ENCODE results near the gene TCP11L2.

Gene TCP11L2

DNA sequence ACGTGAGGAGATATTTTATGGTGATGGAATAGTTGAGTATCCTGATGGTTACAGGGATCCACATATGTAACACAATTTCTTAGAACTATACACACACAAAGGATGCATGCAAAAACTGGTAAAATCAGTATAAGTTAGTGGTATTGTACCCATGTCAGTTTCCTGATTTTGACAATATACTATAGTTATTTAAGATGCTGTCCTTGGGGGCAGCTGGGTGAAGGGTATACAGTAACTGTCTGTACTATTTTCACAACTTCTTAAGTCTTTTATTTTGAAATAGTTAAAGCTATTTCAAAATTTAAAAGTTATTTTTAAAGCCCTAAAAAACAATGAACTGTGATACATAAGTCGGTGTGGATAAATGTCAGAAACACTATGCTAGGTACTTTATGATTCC lies 30.5 kb downstream of the TCP11L2 start:
- no peaks in the 10 kb centered on the region for H3K27me3 ChIP-seq
- peaks cover 41 to 43% of the 10 kb centered on the region in 2 experiments for H3K4me1 ChIP-seq (ENCODE audit: control insufficient read depth in 1 of 2, insufficient read depth in 1 of 2, low read depth in 1 of 2, low read length in 1 of 2)
- H3K9me3 ChIP-seq = no peaks in the 10 kb centered on the region
- peaks cover 84% of the 10 kb centered on the region for H3K36me3 ChIP-seq
- no peak overlapping the region for H3K4me3 ChIP-seq (ENCODE audit: low read depth in 1 of 2, low read length in 1 of 2)
- TF ChIP-seq, protein P1, sequence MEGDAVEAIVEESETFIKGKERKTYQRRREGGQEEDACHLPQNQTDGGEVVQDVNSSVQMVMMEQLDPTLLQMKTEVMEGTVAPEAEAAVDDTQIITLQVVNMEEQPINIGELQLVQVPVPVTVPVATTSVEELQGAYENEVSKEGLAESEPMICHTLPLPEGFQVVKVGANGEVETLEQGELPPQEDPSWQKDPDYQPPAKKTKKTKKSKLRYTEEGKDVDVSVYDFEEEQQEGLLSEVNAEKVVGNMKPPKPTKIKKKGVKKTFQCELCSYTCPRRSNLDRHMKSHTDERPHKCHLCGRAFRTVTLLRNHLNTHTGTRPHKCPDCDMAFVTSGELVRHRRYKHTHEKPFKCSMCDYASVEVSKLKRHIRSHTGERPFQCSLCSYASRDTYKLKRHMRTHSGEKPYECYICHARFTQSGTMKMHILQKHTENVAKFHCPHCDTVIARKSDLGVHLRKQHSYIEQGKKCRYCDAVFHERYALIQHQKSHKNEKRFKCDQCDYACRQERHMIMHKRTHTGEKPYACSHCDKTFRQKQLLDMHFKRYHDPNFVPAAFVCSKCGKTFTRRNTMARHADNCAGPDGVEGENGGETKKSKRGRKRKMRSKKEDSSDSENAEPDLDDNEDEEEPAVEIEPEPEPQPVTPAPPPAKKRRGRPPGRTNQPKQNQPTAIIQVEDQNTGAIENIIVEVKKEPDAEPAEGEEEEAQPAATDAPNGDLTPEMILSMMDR (IDR thresholded peaks at IDR 0.05) = no peak
- peak overlapping the region; percentile 13 for H3K27ac ChIP-seq

DNA sequence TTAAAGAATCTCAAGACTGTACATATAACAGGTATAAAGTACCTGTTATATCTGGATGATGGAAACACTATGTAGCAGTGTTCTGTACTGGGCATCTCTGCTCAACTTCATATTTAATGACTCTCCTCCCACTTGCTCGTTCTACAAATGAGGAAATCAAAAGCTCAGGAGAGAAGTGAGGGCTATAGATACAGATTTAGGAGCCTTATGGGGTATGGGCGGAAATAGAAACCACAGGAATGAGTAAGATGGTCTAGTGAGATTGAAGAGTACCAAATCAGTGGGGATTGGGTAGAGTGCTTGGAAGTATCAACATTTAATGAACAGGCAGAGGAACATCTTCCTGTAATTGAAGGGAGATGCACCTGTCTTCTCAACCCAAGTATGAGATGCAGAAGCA lies 31.2 kb downstream of the TCP11L2 start:
- Histone ChIP-seq H3K27ac (peak overlapping the region; percentile 14), H3K36me3 (peaks cover 84% of the 10 kb centered on the region), H3K4me1 (ENCODE audit: control insufficient read depth in 1 of 2, insufficient read depth in 1 of 2, low read depth in 1 of 2, low read length in 1 of 2) (peaks cover 39 to 41% of the 10 kb centered on the region in 2 experiments), H3K27me3 (no peaks in the 10 kb centered on the region), H3K4me3 (ENCODE audit: low read depth in 1 of 2, low read length in 1 of 2) (no peak overlapping the region), H3K9me3 (no peaks in the 10 kb centered on the region)
- TF ChIP-seq, protein P1 (IDR thresholded peaks at IDR 0.05) = no peak

DNA sequence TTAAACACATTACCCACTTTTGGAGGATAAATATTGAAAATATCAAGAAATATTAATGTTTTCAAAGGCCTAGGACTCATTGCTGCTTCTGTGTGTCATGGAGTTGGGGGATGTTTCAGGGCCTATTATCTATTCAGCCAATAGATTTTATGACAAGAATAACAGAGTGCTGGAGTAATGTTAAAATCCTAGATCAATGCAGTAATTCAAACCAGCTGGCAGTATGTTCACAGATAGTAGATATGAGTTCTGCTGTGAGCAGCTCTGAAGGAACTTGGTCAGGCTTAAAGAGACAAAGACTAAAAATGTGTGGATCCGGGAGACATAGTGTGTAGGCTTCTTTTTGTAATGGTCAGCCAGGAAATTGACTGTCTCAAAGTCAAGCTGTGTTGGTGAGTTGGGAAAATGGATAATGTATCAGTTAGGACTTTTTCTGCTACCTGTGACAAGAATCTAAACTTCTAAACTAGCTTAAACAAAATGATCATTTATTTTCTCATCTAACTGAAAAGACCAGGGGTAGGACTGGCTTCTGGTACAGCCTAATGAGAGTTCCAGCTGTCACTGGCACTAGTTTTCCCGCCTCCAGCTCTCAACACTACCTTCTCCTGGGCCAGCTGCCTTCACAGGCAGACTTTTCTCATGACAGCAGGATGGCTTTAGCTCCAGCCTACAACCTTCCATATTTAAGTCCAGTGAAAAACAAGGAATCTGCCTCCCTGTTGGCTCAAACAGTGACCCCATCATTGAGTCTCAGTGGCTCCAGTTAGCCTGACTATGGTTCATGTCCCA lies 38.7 kb downstream of the TCP11L2 start:
- Histone ChIP-seq H3K9me3 (no peaks in the 10 kb centered on the region), H3K27me3 (no peaks in the 10 kb centered on the region), H3K4me1 (ENCODE audit: control insufficient read depth in 1 of 2, insufficient read depth in 1 of 2, low read depth in 1 of 2, low read length in 1 of 2) (peaks cover 8 to 10% of the 10 kb centered on the region in 2 experiments), H3K36me3 (peaks cover 97% of the 10 kb centered on the region), H3K4me3 (ENCODE audit: low read depth in 1 of 2, low read length in 1 of 2) (no peak overlapping the region), H3K27ac (peak overlapping the region; percentile 2)
- TF ChIP-seq, protein P1 (IDR thresholded peaks at IDR 0.05) = no peak

DNA sequence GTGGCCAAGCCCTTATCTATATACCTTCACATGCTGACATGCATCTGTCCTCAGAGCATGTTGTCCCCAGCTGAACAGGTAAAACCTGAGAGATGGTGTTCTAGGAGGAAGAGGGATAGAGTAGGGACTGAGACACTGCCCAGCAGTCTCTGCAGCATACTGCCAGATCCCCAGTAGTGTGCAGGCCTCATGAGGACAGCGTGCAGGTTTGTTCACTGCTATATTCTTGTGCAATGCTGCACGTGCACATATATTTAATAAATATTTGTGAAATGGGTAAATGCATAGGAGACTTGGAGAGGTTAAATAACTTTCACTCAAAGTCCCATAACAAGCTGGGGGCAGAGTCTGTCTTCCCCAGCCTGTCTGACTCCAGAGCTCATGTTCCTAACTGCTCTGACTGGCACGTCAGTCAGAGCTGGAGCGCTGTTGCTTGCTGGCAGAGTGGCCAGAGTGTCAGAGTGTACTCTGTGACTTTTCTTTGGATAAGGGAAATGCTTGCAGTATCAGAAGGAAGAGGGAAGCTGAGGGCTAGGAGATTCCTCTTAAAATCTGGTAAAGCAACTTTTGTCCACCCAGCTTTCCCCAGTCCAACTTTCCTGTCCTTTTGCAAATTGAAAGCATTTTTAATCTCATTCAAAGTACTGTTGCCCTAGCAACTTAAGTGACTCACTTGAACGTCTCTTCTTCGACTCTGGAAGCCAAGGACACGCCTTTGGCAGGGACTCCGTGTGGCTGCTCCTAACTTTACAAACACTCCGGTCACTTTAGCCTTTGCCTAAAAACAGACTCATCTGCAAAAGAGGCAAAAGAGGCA lies 40.1 kb downstream of the TCP11L2 start:
- Histone ChIP-seq H3K4me1 (ENCODE audit: control insufficient read depth in 1 of 2, insufficient read depth in 1 of 2, low read depth in 1 of 2, low read length in 1 of 2) (no peaks in the 10 kb centered on the region), H3K4me3 (ENCODE audit: low read depth in 1 of 2, low read length in 1 of 2) (no peak overlapping the region), H3K27me3 (no peaks in the 10 kb centered on the region), H3K27ac (peak overlapping the region; percentile 24), H3K36me3 (peaks cover 99% of the 10 kb centered on the region), H3K9me3 (no peaks in the 10 kb centered on the region)
- TF ChIP-seq, protein P1 (IDR thresholded peaks at IDR 0.05) = no peak

DNA sequence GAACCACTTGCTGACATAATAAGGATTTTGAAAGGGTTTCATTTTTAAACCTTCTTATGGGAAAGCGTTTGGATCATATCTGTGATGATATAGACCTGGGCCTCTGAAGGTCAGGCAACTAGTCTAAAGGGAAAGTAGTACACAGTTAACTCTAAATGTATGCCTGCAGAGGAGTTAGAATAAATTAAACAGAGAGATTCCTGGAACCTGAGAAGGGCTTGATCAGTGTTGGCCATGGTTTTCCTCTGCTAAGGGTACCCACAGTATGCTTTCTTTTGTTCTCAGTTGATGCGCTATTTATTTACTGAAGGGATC lies 40.6 kb downstream of the TCP11L2 start:
- Histone ChIP-seq H3K36me3 (peaks cover 99% of the 10 kb centered on the region), H3K4me1 (ENCODE audit: control insufficient read depth in 1 of 2, insufficient read depth in 1 of 2, low read depth in 1 of 2, low read length in 1 of 2) (no peaks in the 10 kb centered on the region), H3K9me3 (no peaks in the 10 kb centered on the region), H3K27ac (peak overlapping the region; percentile 24), H3K4me3 (ENCODE audit: low read depth in 1 of 2, low read length in 1 of 2) (no peak overlapping the region), H3K27me3 (no peaks in the 10 kb centered on the region)
- TF ChIP-seq, protein P1 (IDR thresholded peaks at IDR 0.05) = no peak

Data from neutrophil (primary cell).